HCT116 (cell line): ENCODE measurements around the gene TGDS. TPM values are rescaled to one million over a fixed set of nuclear protein-coding genes. Genes with fewer than 3 reads are reported as not detected.

ENCODE experiments used
- ATAC-seq: fragments of 200-7000 bp; cut with Tn5 transposase; 2 replicates; pipeline ENCODE4 v1.9.1; 2020; ENCODE audit warnings: mild to moderate bottlenecking, moderate library complexity
- BruUV-seq: library from RNA; stranded (reverse); fragments of 400-500 nt; replicated peaks from 2 replicates; lab custom pipeline; 2021; lab: Mats Ljungman, UMichigan
- CTCF ChIA-PET: fragments of 300-600 bp; sonication (Branson Sonifier 250); formaldehyde crosslinking; loops from one replicate; lab custom pipeline; 2021; ENCODE audit warnings: antibody characterized with exemption; lab: Charles Lee
- POLR2A ChIA-PET: fragments of 300-600, 350-600 bp; sonication (Branson Sonifier 250); formaldehyde crosslinking; loops from one replicate; lab custom pipeline; 2021; ENCODE audit warnings: antibody characterized with exemption; lab: Charles Lee
- RAD21 ChIA-PET, 2 experiments: fragments of 300-600 bp; sonication (Branson Sonifier 250); formaldehyde crosslinking; loops; one replicate each; lab custom pipeline; 2023; ENCODE audit warnings: low total read pairs in 2 of 2; ENCODE audit not compliant: uncharacterized antibody in 2 of 2, unreplicated experiment in 2 of 2, low non-redundant PET in 1 of 2; lab: Charles Lee
- DNase-seq: peaks from one replicate; pipeline ENCODE4 v3.0.0-alpha.2; 2010; ENCODE audit warnings: low read depth, low spot score
- H2AFZ ChIP-seq: fragments of 200-600 bp; shearing (Covaris generic), sonication (generic); 2 replicates; pipeline ENCODE4 v1.6.1; 2017; ENCODE audit warnings: low read depth, mixed run types, mixed read lengths, antibody characterized with exemption, low read length; ENCODE audit not compliant: poor library complexity, severe bottlenecking
- H3K27ac ChIP-seq: 2 replicates; pipeline ENCODE4 v1.5.1; 2012; ENCODE audit warnings: low read depth, low read length
- H3K27me3 ChIP-seq: fragments of 200-600 bp; sonication (generic); 2 replicates; pipeline ENCODE4 v1.6.1; 2016; ENCODE audit warnings: mixed run types, low read length, mixed read lengths; ENCODE audit not compliant: insufficient read depth
- H3K36me3 ChIP-seq, 2 experiments: fragments of 200-500 bp in 1 of 2; fragments of 200-600 bp in 1 of 2; sonication (Bioruptor generic) in 1 of 2; sonication (generic) in 1 of 2; 2 replicates each; pipeline versions ENCODE4 v1.5.1 to v1.6.1; 2014 to 2016; ENCODE audit warnings: low read length in 2 of 2, inconsistent platforms in 1 of 2, mixed read lengths in 1 of 2, mixed run types in 1 of 2; ENCODE audit not compliant: insufficient read depth in 2 of 2, control insufficient read depth in 1 of 2
- H3K4me1 ChIP-seq, 2 experiments: fragments of 200-600 bp in 1 of 2; sonication (generic) in 1 of 2; 2 replicates each; pipeline versions ENCODE4 v1.5.1 to v1.6.1; 2012 to 2017; ENCODE audit warnings: low read length in 2 of 2, inconsistent platforms in 1 of 2, mild to moderate bottlenecking in 1 of 2, mixed read lengths in 1 of 2, mixed run types in 1 of 2, moderate library complexity in 1 of 2; ENCODE audit not compliant: insufficient read depth in 2 of 2, control insufficient read depth in 1 of 2
- H3K4me2 ChIP-seq: fragments of 200-600 bp; sonication (generic); 2 replicates; pipeline ENCODE4 v1.6.1; 2017; ENCODE audit warnings: mixed run types, low read length, mixed read lengths
- H3K4me3 ChIP-seq, 2 experiments: fragments of 200-600 bp in 1 of 2; sonication (generic) in 1 of 2; replicated peaks in 1 of 2; 2 replicates each; pipeline ENCODE4 v1.5.1; 2011 to 2016; ENCODE audit warnings: low read length in 2 of 2, control low read depth in 1 of 2, low read depth in 1 of 2, mild to moderate bottlenecking in 1 of 2, mixed read lengths in 1 of 2, mixed run types in 1 of 2
- H3K79me2 ChIP-seq: fragments of 200-600 bp; sonication (generic); 2 replicates; pipeline ENCODE4 v1.6.1; 2017; ENCODE audit warnings: mild to moderate bottlenecking, mixed run types, low read length, moderate library complexity, mixed read lengths; ENCODE audit not compliant: insufficient read depth
- H3K9ac ChIP-seq: fragments of 200-600 bp; sonication (generic); 2 replicates; pipeline ENCODE4 v1.6.1; 2016; ENCODE audit warnings: low read length, mixed read lengths
- H3K9me2 ChIP-seq: fragments of 200-600 bp; sonication (generic), shearing (Covaris generic); 2 replicates; pipeline ENCODE4 v1.6.1; 2017; ENCODE audit warnings: mixed run types, mild to moderate bottlenecking, moderate library complexity; ENCODE audit not compliant: insufficient read depth
- H3K9me3 ChIP-seq, 2 experiments: fragments of 200-500 bp in 1 of 2; fragments of 200-600 bp in 1 of 2; sonication (Bioruptor generic) in 1 of 2; sonication (generic) in 1 of 2; 2 replicates each; pipeline ENCODE4 v1.6.1; 2014 to 2017; ENCODE audit warnings: low read length in 2 of 2, mixed read lengths in 2 of 2, inconsistent platforms in 1 of 2, low read depth in 1 of 2, mild to moderate bottlenecking in 1 of 2, mixed run types in 1 of 2, moderate library complexity in 1 of 2; ENCODE audit not compliant: control insufficient read depth in 1 of 2, insufficient read depth in 1 of 2
- H4K20me1 ChIP-seq: fragments of 200-600 bp; sonication (generic), shearing (Covaris generic); 2 replicates; pipeline ENCODE4 v1.6.1; 2017; ENCODE audit warnings: mixed run types, mild to moderate bottlenecking, moderate library complexity; ENCODE audit not compliant: insufficient read depth
- ATF3 ChIP-seq: IDR thresholded peaks from 2 replicates; pipeline ENCODE4 v1.6.1; 2012
- CBX3 ChIP-seq: IDR thresholded peaks from 2 replicates; pipeline ENCODE4 v1.6.1; 2012; ENCODE audit warnings: low read depth
- CEBPB ChIP-seq: IDR thresholded peaks from 2 replicates; pipeline ENCODE4 v1.6.1; 2012; ENCODE audit warnings: low read depth
- ELF1 ChIP-seq: IDR thresholded peaks from 2 replicates; pipeline ENCODE4 v1.6.1; 2012; ENCODE audit warnings: low read depth, borderline replicate concordance
- JUND ChIP-seq: IDR thresholded peaks from 2 replicates; pipeline ENCODE4 v1.6.1; 2012
- MAX ChIP-seq: IDR thresholded peaks from 2 replicates; pipeline ENCODE4 v1.6.1; 2012
- POLR2A ChIP-seq: IDR thresholded peaks from 2 replicates; pipeline ENCODE4 v1.7.0; 2011; ENCODE audit warnings: borderline replicate concordance; ENCODE audit not compliant: insufficient read depth, insufficient read length; ENCODE audit errors: extremely low read depth
- POLR2AphosphoS5 ChIP-seq: IDR thresholded peaks from 2 replicates; pipeline ENCODE4 v1.6.1; 2011; ENCODE audit warnings: mild to moderate bottlenecking, low read depth, low read length, moderate library complexity
- RAD21 ChIP-seq: IDR thresholded peaks from 2 replicates; pipeline ENCODE4 v1.6.1; 2012; ENCODE audit warnings: low read depth, mild to moderate bottlenecking
- SRF ChIP-seq: IDR thresholded peaks from 2 replicates; pipeline ENCODE4 v1.6.1; 2012; ENCODE audit warnings: low read depth
- TCF7L2 ChIP-seq: IDR thresholded peaks from 2 replicates; pipeline ENCODE4 v1.7.0; 2011; ENCODE audit warnings: borderline replicate concordance, inconsistent platforms; ENCODE audit not compliant: insufficient read depth, insufficient read length; ENCODE audit errors: extremely low read depth
- YY1 ChIP-seq: IDR thresholded peaks from 2 replicates; pipeline ENCODE4 v1.6.1; 2011; ENCODE audit warnings: low read length, low read depth, moderate library complexity, mild to moderate bottlenecking; ENCODE audit not compliant: insufficient replicate concordance; ENCODE audit errors: extremely low read depth
- ZFX ChIP-seq: fragments of 450-650 bp; IDR thresholded peaks from 2 replicates; pipeline ENCODE4 v1.6.1; 2017
- ZNF274 ChIP-seq: fragments of 200-500 bp; sonication (Bioruptor generic); IDR thresholded peaks from 2 replicates; pipeline ENCODE4 v1.6.1; 2014; ENCODE audit warnings: mild to moderate bottlenecking, low read depth, low read length, inconsistent platforms
- intact Hi-C: fragments of 100-400 bp; cut with micrococcal nuclease; formaldehyde crosslinking; loops from 2 replicates; pipeline ENCODE4 v1.10.0; 2022
- total RNA-seq: library from RNA; stranded (reverse); gene quantifications from one replicate; pipeline ENCODE4 v1.2.1, GENCODE V29; 2021; ENCODE audit not compliant: unreplicated experiment

TGDS gene
- total RNA-seq, 1 experiment from 2014 or later: 16.9 TPM

GRCh38 chr13:94569615-94570014, 26.3 kb downstream of the TGDS start:
- H3K27ac ChIP-seq: no peak overlapping the region
- TF ChIP-seq ZNF274 (no peak), ELF1 (no peak), POLR2AphosphoS5 (no peak), CEBPB (no peak), POLR2A (no peak), RAD21 (no peak), SRF (no peak), CBX3 (no peak), MAX (no peak), TCF7L2 (no peak), ATF3 (no peak), YY1 (no peak), JUND (no peak)
- CTCF ChIA-PET: no interaction called here
- POLR2A ChIA-PET: interaction anchor here (1.2 kb wide), 1 partner anchor 26 kb away, joined by 3 read pairs; the partner anchor contains the start of gene TGDS
- peaks cover 15 to 22% of the 10 kb centered on the region in 2 experiments; a peak in 3 of 4 replicates for H3K36me3 ChIP-seq
- BruUV-seq: no TSS peak
- ATAC-seq (no peak), DNase-seq (no peak)
- no peak overlapping the region for H3K9ac ChIP-seq
- H3K9me3 ChIP-seq: no peaks in the 10 kb centered on the region
- H3K4me1 ChIP-seq: no peaks in the 10 kb centered on the region
- intact Hi-C loops: no loop called here
- no peak overlapping the region for H3K4me2 ChIP-seq
- H3K79me2 ChIP-seq: no peaks in the 10 kb centered on the region
- no peak overlapping the region for H3K4me3 ChIP-seq
- H4K20me1 ChIP-seq: no peaks in the 10 kb centered on the region
- RAD21 ChIA-PET: no interaction called here
- H3K9me2 ChIP-seq: no peaks in the 10 kb centered on the region
- H3K27me3 ChIP-seq: no peaks in the 10 kb centered on the region
- no peak overlapping the region for H2AFZ ChIP-seq

- TF ChIP-seq SRF (no peak), ZFX (no peak)
- intact Hi-C loops: no loop called here
- Histone ChIP-seq H3K9me2 (no peaks in the 10 kb centered on the region), H2AFZ (no peak overlapping the region), H3K36me3 (peaks cover 11 to 12% of the 10 kb centered on the region in 2 experiments; a peak in 3 of 4 replicates), H3K4me3 (no peak overlapping the region), H3K9me3 (no peaks in the 10 kb centered on the region), H3K27ac (no peak overlapping the region), H3K79me2 (no peaks in the 10 kb centered on the region), H4K20me1 (no peaks in the 10 kb centered on the region), H3K4me2 (no peak overlapping the region), H3K4me1 (no peaks in the 10 kb centered on the region), H3K9ac (no peak overlapping the region), H3K27me3 (no peaks in the 10 kb centered on the region)
- RAD21 ChIA-PET: no interaction called here
- ATAC-seq (no peak), DNase-seq (no peak)
- BruUV-seq: no TSS peak
- CTCF ChIA-PET: no interaction called here
- POLR2A ChIA-PET: no interaction called here
Observed at GRCh38 chr13:94568443-94568842, 27.5 kb downstream of the TGDS start.
